ENCODE measurements around the gene PKNOX2.

DNA sequence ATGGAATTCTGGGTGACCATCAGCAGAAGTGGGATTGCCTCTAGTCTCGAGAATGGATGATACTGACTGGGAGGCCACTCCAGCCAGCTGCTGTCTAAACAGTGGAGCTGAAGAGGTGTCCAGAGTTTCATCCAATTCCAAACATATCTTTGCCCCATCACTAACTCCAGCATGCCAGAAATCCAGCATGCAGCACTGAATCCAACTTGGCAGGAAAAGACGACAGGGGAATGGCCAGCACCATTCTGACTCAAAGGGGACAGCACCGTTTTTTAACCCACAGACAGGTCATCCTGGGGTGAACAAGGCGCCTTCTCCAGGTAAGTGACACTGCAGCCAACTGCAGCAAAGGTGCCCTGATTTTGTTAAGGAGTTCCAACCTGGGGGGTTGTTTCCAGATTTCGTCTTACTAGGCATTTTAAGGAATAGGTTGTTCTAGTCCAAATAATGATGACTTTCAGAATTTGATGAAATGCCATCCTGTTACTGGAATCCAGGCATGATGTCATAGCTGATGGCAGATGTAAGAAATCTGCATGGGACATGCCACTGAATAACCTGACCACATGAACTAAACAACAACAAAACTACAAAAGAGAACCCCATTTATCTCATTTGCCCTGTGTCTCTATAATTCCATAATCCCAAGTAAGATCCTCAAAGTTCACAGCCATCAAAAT lies 299.2 kb downstream of the PKNOX2 start:
- TF ChIP-seq, protein P1, sequence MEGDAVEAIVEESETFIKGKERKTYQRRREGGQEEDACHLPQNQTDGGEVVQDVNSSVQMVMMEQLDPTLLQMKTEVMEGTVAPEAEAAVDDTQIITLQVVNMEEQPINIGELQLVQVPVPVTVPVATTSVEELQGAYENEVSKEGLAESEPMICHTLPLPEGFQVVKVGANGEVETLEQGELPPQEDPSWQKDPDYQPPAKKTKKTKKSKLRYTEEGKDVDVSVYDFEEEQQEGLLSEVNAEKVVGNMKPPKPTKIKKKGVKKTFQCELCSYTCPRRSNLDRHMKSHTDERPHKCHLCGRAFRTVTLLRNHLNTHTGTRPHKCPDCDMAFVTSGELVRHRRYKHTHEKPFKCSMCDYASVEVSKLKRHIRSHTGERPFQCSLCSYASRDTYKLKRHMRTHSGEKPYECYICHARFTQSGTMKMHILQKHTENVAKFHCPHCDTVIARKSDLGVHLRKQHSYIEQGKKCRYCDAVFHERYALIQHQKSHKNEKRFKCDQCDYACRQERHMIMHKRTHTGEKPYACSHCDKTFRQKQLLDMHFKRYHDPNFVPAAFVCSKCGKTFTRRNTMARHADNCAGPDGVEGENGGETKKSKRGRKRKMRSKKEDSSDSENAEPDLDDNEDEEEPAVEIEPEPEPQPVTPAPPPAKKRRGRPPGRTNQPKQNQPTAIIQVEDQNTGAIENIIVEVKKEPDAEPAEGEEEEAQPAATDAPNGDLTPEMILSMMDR (IDR thresholded peaks at IDR 0.05; ENCODE audit: insufficient read depth, low read length): no peak
- no peak for TF ChIP-seq GABPA (IDR thresholded peaks at IDR 0.05; ENCODE audit: low read depth)
- TF ChIP-seq, protein P2, sequence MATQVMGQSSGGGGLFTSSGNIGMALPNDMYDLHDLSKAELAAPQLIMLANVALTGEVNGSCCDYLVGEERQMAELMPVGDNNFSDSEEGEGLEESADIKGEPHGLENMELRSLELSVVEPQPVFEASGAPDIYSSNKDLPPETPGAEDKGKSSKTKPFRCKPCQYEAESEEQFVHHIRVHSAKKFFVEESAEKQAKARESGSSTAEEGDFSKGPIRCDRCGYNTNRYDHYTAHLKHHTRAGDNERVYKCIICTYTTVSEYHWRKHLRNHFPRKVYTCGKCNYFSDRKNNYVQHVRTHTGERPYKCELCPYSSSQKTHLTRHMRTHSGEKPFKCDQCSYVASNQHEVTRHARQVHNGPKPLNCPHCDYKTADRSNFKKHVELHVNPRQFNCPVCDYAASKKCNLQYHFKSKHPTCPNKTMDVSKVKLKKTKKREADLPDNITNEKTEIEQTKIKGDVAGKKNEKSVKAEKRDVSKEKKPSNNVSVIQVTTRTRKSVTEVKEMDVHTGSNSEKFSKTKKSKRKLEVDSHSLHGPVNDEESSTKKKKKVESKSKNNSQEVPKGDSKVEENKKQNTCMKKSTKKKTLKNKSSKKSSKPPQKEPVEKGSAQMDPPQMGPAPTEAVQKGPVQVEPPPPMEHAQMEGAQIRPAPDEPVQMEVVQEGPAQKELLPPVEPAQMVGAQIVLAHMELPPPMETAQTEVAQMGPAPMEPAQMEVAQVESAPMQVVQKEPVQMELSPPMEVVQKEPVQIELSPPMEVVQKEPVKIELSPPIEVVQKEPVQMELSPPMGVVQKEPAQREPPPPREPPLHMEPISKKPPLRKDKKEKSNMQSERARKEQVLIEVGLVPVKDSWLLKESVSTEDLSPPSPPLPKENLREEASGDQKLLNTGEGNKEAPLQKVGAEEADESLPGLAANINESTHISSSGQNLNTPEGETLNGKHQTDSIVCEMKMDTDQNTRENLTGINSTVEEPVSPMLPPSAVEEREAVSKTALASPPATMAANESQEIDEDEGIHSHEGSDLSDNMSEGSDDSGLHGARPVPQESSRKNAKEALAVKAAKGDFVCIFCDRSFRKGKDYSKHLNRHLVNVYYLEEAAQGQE (IDR thresholded peaks at IDR 0.05; ENCODE audit: insufficient replicate concordance, low read depth): no peak
- no peak for TF ChIP-seq POLR2AphosphoS5 (IDR thresholded peaks at IDR 0.05; ENCODE audit: low read depth)
- TF ChIP-seq SPI1 (IDR thresholded peaks at IDR 0.05; ENCODE audit: borderline replicate concordance, low read depth): no peak
